SK-N-SH (cell line): ENCODE data around the gene DLX1.

Experiments used
- CTCF ChIP-seq: fragments of 200-600 bp; sonication (generic); IDR thresholded peaks from 2 replicates; pipeline ENCODE4 v1.6.1; 2017; ENCODE audit warnings: antibody characterized with exemption, mild to moderate bottlenecking, moderate library complexity
- ELF1 ChIP-seq: IDR thresholded peaks from 2 replicates; pipeline ENCODE4 v1.4.0; 2012
- FOXJ3 ChIP-seq: sonication (generic); formaldehyde crosslinking; IDR thresholded peaks from 2 replicates; pipeline ENCODE4 v1.5.1; 2020; ENCODE audit warnings: mild to moderate bottlenecking, missing genetic modification reagents
- GABPA ChIP-seq: IDR thresholded peaks from 2 replicates; pipeline ENCODE4 v1.4.0; 2012; ENCODE audit warnings: low read depth, mild to moderate bottlenecking
- POLR2AphosphoS5 ChIP-seq: IDR thresholded peaks from 2 replicates; pipeline ENCODE4 v1.6.1; 2012; ENCODE audit warnings: low read depth, low read length
- RAD21 ChIP-seq: IDR thresholded peaks from 2 replicates; pipeline ENCODE4 v1.6.1; 2012; ENCODE audit warnings: mild to moderate bottlenecking, low read length
- SMC3 ChIP-seq: IDR thresholded peaks from 2 replicates; pipeline ENCODE4 v1.6.1; 2012; ENCODE audit warnings: low read depth, low read length, improper control_type of control experiment
- USF2 ChIP-seq: fragments of 150-350 bp; IDR thresholded peaks from 2 replicates; pipeline ENCODE4 v1.6.1; 2017; ENCODE audit warnings: antibody characterized with exemption, low read length, low read depth, borderline replicate concordance

GRCh38 chr2:172046080-172046678 is 39.1 kb upstream of the DLX1 start:
- TF ChIP-seq CTCF (no peak), POLR2AphosphoS5 (no peak), SMC3 (no peak), FOXJ3 (CRISPR knock-in tag) (no peak), GABPA (no peak), USF2 (no peak), ELF1 (no peak), RAD21 (no peak)
